Mucosa of descending colon (tissue), 3 donors: ENCODE data around the gene HOXA11. TPM values are rescaled to one million over a fixed set of nuclear protein-coding genes. Genes with fewer than 3 reads are reported as not detected.

Source experiments
- ATAC-seq: fragments of 200-7000 bp; cut with Tn5 transposase; one replicate; pipeline ENCODE4 v1.9.1; 2020; ENCODE audit warnings: mild to moderate bottlenecking, moderate library complexity
- DNase-seq, 3 donors: peaks; one replicate each; pipeline ENCODE4 v3.0.0-alpha.2; 2020
- H3K36me3 ChIP-seq: fragments of 200-600 bp; one replicate; pipeline ENCODE4 v1.8.0; 2021; ENCODE audit warnings: low read depth, mild to moderate bottlenecking
- H3K4me1 ChIP-seq: fragments of 200-600 bp; one replicate; pipeline ENCODE4 v1.8.0; 2021; ENCODE audit warnings: low read depth, mild to moderate bottlenecking
- H3K4me3 ChIP-seq: fragments of 200-600 bp; one replicate; pipeline ENCODE4 v1.8.0; 2021; ENCODE audit warnings: mild to moderate bottlenecking
- H3K9me3 ChIP-seq: fragments of 200-600 bp; one replicate; pipeline ENCODE4 v1.8.0; 2021; ENCODE audit warnings: mild to moderate bottlenecking
- CTCF ChIP-seq: fragments of 200-600 bp; IDR thresholded peaks from one replicate; pipeline ENCODE4 v1.8.0; 2022; ENCODE audit warnings: antibody characterized with exemption, mild to moderate bottlenecking
- intact Hi-C, 2 donors: fragments of 100-400 bp; cut with DNase I in 1 of 2; cut with micrococcal nuclease in 1 of 2; formaldehyde crosslinking; loops; one replicate each; pipeline versions ENCODE4 v1.11.0 to v1.11.1; 2022; cut with DNase I, micrococcal nuclease
- total RNA-seq, 3 donors: library from RNA; stranded (reverse); fragmentation: NEBNext Ultra II Directional in 2 of 3; extraction: Animal tissue kit (Norgen Biotek cat#: 25700) in 2 of 3; gene quantifications; one replicate each; pipeline versions ENCODE4 v1.2.1 to v1.2.4, GENCODE V29; 2021 to 2023
- donor health status: DM: no; HTN: no; CAD: no; lungs with moderate emphysema.
- donor health status: DM: no; HTN: no; CAD: no.
- donor health status: DM: no; HTN: yes; CAD: no.

HOXA11 gene
- total RNA-seq, 3 donors from 2014 or later = 3.2 to 27.2 (median 5.4) TPM

GRCh38 chr7:27213433-27214238, 28.6 kb upstream of the HOXA11 start:
- Histone ChIP-seq H3K4me3 (no peak overlapping the region), H3K9me3 (no peaks in the 10 kb centered on the region), H3K4me1 (peaks cover 17% of the 10 kb centered on the region), H3K36me3 (no peaks in the 10 kb centered on the region)
- no peak for DNase-seq
- intact Hi-C loops = no loop called here
- TF ChIP-seq CTCF = no peak
- ATAC-seq = no peak

GRCh38 chr7:27212497-27213432, 27.7 kb upstream of the HOXA11 start:
- Histone ChIP-seq H3K4me3 (no peak overlapping the region), H3K4me1 (peaks cover 17% of the 10 kb centered on the region), H3K36me3 (no peaks in the 10 kb centered on the region), H3K9me3 (no peaks in the 10 kb centered on the region)
- DNase-seq (no peak), ATAC-seq (no peak)
- TF ChIP-seq CTCF = no peak
- intact Hi-C loops = no loop called here

- no peak for TF ChIP-seq CTCF
- intact Hi-C loops = no loop called here
- ATAC-seq = no peak
- Histone ChIP-seq H3K9me3 (no peaks in the 10 kb centered on the region), H3K36me3 (no peaks in the 10 kb centered on the region), H3K4me1 (peaks cover 20% of the 10 kb centered on the region), H3K4me3 (no peak overlapping the region)
- no peak for DNase-seq
Measured at GRCh38 chr7:27211764-27212204, 26.8 kb upstream of the HOXA11 start.

- intact Hi-C loops = no loop called here
- no peak for DNase-seq
- TF ChIP-seq CTCF = no peak
- no peak for ATAC-seq
- H3K9me3 ChIP-seq = no peaks in the 10 kb centered on the region
- no peak overlapping the region for H3K4me3 ChIP-seq
- H3K4me1 ChIP-seq = peaks cover 20% of the 10 kb centered on the region
- H3K36me3 ChIP-seq = no peaks in the 10 kb centered on the region
Measured at GRCh38 chr7:27211084-27211446, 26.0 kb upstream of the HOXA11 start.

- DNase-seq (peak; percentile 80 to 91 (median 88)), ATAC-seq (peak; percentile 82)
- no peak overlapping the region for H3K4me3 ChIP-seq
- H3K36me3 ChIP-seq = no peaks in the 10 kb centered on the region
- H3K9me3 ChIP-seq = no peaks in the 10 kb centered on the region
- peaks cover 20% of the 10 kb centered on the region for H3K4me1 ChIP-seq
- peak; percentile 58 for TF ChIP-seq CTCF
- intact Hi-C loops = no loop called here
Measured at GRCh38 chr7:27210441-27211083, 25.5 kb upstream of the HOXA11 start.
